Large intestine (tissue), 3 donors: Measurements from ENCODE around the gene WBP2. TPM values are rescaled to one million over a fixed set of nuclear protein-coding genes. Genes with fewer than 3 reads are reported as not detected.
"Not testable (repeated sequence)": the region's sequence is repeated elsewhere in the genome, so short reads cannot be mapped to it uniquely, and the experiment has no call there.

Experiments used
- DNase-seq, 2 donors: peaks; one replicate each; pipeline versions ENCODE4 v3.0.0 to v3.0.0-alpha.2; 2013
- H3K27ac ChIP-seq: one replicate; pipeline ENCODE4 v1.5.1; 2013; ENCODE audit warnings: low read length
- H3K27me3 ChIP-seq: 2 replicates; pipeline ENCODE4 v1.6.1; 2013; ENCODE audit warnings: low read length; ENCODE audit not compliant: control insufficient read depth, insufficient read depth
- H3K36me3 ChIP-seq: 2 replicates; pipeline ENCODE4 v1.6.1; 2013; ENCODE audit warnings: low read length; ENCODE audit not compliant: control insufficient read depth, insufficient read depth
- H3K4me1 ChIP-seq: one replicate; pipeline ENCODE4 v1.6.1; 2013; ENCODE audit warnings: low read length; ENCODE audit not compliant: control insufficient read depth, insufficient read depth
- H3K4me3 ChIP-seq: one replicate; pipeline ENCODE4 v1.5.1; 2013; ENCODE audit warnings: low read length
- H3K9me3 ChIP-seq: one replicate; pipeline ENCODE4 v1.6.1; 2013; ENCODE audit warnings: mild to moderate bottlenecking, low read depth, low read length, moderate library complexity; ENCODE audit not compliant: control insufficient read depth
- WGBS: methylation state at CpG from one replicate; pipeline ENCODE4 v1.1.5; 2013; ENCODE audit warnings: low lambda C conversion rate; ENCODE audit not compliant: insufficient coverage; 5-methylcytosine and 5-hydroxymethylcytosine counted together
- polyA plus RNA-seq: library from polyadenylated mRNA; unstranded; fragments of 120-200 nt; gene quantifications from one replicate; pipeline ENCODE4 v1.2.1, GENCODE V29; 2013

Gene WBP2
- polyA plus RNA-seq, 1 donor: 107 TPM

GRCh38 chr17:75889454-75889853, 34.3 kb upstream of the WBP2 start:
- no peak for DNase-seq
- Histone ChIP-seq H3K4me1 (peaks cover 12% of the 10 kb centered on the region), H3K4me3 (no peak overlapping the region), H3K27me3 (no peaks in the 10 kb centered on the region), H3K27ac (no peak overlapping the region), H3K9me3 (peaks cover 5% of the 10 kb centered on the region), H3K36me3 (peaks cover 30% of the 10 kb centered on the region)
- WGBS: no CpG with 5 or more reads among the region's 6 CpGs

- no peak for DNase-seq
- H3K36me3 ChIP-seq: peaks cover 30% of the 10 kb centered on the region
- H3K4me1 ChIP-seq: peaks cover 12% of the 10 kb centered on the region
- H3K9me3 ChIP-seq: peaks cover 5% of the 10 kb centered on the region
- no CpG with 5 or more reads among the region's 6 CpGs for WGBS
- no peaks in the 10 kb centered on the region for H3K27me3 ChIP-seq
- H3K27ac ChIP-seq: no peak overlapping the region
- no peak overlapping the region for H3K4me3 ChIP-seq
Observed at GRCh38 chr17:75888484-75888883, 33.3 kb upstream of the WBP2 start.

- H3K9me3 ChIP-seq, DNase-seq, H3K27me3 ChIP-seq, H3K4me3 ChIP-seq, H3K4me1 ChIP-seq, H3K27ac ChIP-seq: not testable (repeated sequence)
- WGBS: no CpG with 5 or more reads among the region's 9 CpGs
- peaks cover 16% of the 10 kb centered on the region for H3K36me3 ChIP-seq
Observed at GRCh38 chr17:75885860-75886259, 30.7 kb upstream of the WBP2 start.

DNA sequence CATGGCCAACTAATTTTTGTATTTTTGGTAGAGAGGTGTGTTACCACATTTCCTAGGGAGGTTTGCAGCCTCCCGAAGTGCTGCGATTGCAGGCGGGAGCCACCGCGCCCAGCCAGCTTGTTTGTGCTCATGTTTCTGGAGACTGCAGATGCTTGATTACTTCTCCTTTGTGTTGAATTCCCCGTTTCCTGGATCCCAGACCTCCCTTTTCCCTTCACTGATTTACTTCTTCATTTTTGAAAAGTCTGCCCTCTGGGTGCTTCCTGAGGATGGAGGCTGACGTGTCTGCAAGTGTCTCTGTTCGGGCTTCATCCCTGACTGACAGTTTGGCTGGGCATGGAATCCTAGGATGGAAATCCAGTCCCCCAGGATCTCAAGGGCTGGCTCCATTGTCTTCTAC, 30.3 kb upstream of the WBP2 start:
- Histone ChIP-seq H3K9me3 (no peaks in the 10 kb centered on the region), H3K36me3 (peaks cover 12% of the 10 kb centered on the region), H3K27me3 (no peaks in the 10 kb centered on the region), H3K4me3 (no peak overlapping the region), H3K4me1 (no peaks in the 10 kb centered on the region), H3K27ac (no peak overlapping the region)
- no peak for DNase-seq
- WGBS: 100% methylated on average over 1 of the region's 8 CpGs

DNA sequence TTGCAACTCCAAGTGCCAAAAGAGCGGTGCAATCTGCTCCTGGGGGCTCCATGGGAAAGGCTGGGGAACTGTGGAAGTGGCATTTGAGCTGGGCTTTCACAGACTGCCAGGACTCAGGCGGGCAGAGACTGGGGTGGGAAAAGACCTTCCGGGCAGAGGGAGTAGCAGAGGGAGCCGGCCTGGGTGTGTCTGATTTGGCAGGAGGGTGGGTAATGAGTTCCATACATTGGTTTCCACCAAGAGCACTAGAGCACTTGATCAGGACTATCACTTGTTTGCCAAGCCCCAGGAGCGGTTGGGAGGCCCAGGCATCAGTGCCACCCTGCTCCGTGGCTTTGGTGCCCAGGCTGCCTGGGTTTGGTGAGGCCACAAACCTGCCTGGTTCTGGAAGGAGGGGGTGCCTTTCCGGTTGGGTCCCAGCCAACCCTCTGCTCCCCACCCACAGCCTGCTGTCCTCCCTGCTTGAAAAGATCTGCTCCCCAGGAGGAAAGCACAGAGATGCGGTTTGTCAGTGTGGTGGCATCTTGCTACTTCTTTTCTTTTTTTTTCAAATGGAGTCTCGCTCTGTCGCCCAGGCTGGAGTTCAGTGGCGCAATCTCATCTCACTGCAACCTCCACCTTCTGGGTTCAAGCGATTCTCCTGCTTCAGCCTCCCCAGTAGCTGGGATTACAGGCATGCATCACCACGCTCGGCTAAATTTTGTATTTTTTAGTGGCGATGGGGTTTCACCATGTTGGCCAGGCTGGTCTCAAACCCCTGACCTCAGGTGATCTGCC, 26.7 kb upstream of the WBP2 start:
- no CpG with 5 or more reads among the region's 15 CpGs for whole genome bisulfite sequencing
- Histone ChIP-seq H3K36me3 (no peaks in the 10 kb centered on the region), H3K27ac (no peak overlapping the region), H3K9me3 (no peaks in the 10 kb centered on the region), H3K4me3 (no peak overlapping the region), H3K4me1 (peaks cover 8% of the 10 kb centered on the region), H3K27me3 (peaks cover 7% of the 10 kb centered on the region)
- no peak for DNase-seq

DNA sequence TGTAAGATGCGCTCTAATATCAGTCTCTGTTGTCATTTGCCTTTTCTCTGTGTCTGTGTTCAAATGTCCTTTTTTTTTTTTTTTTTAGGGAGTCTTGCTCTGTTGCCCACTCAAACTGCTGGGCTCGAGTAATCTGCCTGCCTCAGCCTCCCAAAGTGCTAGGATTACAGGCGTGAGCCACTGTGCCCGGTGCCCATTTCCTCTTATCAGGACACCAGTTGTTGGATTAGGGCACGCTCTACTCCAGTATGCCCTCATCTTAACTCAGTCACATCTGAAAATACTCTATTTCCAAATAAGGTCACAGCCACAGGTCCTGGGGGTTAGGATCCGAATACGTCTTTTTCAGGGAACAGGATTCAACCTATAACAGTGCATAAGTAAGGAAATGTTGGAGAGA, 25.1 kb upstream of the WBP2 start:
- H3K36me3 ChIP-seq: peaks cover 3% of the 10 kb centered on the region
- peaks cover 22% of the 10 kb centered on the region for H3K4me1 ChIP-seq
- no CpG with 5 or more reads among the region's 7 CpGs for WGBS
- DNase-seq: no peak
- no peaks in the 10 kb centered on the region for H3K9me3 ChIP-seq
- no peak overlapping the region for H3K4me3 ChIP-seq
- no peak overlapping the region for H3K27ac ChIP-seq
- peaks cover 7% of the 10 kb centered on the region for H3K27me3 ChIP-seq

DNA sequence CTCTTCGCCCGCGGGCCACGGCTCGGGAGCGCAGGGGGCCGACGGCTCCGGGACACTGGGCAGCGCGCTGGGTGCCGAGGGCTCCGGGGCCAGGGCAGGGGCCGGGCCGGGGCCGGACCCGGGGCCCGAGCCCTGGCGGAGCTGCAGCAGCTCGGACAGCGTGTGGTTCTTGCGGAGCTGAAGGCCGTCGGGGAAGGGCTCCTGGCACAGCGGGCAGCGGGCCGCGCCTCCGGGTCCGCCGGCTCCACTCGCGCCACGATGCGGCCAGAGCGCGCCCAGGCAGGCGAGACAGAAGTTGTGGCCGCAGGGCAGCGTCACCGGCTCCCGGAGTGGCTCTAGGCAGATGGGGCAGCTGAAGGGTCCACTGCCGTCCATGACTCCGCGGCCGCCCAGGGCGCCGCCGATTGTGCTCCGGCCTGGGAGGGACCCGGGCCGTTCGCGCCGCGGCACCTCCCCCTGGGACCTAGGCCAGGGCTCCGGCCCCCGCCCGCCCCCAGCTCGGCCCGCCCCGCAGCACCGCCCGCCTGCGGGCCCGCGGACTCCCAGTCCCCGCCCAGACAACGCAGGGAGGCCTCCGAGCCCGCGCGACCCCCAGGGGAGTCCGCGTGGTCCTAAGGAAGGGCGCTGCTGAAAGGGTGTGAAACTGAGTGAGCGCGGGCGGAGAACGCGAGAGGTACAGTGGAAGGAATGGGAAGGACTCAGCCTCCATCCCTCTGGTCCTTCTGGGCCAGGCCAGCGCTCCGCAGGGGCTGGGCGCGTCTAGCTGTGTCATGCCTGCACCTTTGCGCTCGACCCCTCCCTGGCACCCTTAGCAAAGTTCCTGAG, 23.3 kb upstream of the WBP2 start, which contains the start of gene TRIM47:
Gene TRIM47 (minus strand): TSS at position 408 of the 825 bp plus-strand sequence. CDS start 33 bp downstream, at position 375.
- Histone ChIP-seq H3K27ac (peak within 1 kb of the TSS; percentile 70), H3K4me1 (peaks cover 22% of the 10 kb centered on the region), H3K36me3 (peaks cover 13% of the 10 kb centered on the region), H3K9me3 (no peaks in the 10 kb centered on the region), H3K4me3 (peak within 1 kb of the TSS; percentile 56), H3K27me3 (peaks cover 7% of the 10 kb centered on the region)
- whole genome bisulfite sequencing: no CpG with 5 or more reads among the region's 87 CpGs
- DNase-seq: peak in 1 of 2 donors; percentile 64

DNA sequence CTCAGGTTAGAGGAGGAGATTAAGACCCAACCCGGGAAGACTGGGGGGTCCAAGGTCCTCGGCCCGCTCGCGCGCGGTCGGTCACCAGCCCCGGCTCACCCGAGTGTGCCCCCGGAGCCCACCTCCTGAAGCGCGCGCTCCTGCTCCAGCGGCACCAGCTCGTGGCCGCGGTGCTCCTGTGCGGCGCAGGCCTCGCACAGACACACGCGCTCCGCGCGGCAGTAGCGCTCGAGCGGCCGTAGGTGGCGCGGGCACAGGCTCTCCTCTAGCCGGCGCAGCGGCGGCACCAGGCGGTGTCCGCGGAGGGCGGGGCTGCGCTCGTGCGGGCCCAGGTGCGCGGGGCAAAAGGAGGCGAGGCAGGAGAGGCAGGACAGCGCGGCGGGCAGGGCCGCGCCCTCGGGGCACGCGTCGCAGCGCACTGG, 22.6 kb upstream of the WBP2 start:
- H3K27me3 ChIP-seq: peaks cover 7% of the 10 kb centered on the region
- H3K9me3 ChIP-seq: no peaks in the 10 kb centered on the region
- peak overlapping the region; percentile 56 for H3K4me3 ChIP-seq
- WGBS: no CpG with 5 or more reads among the region's 56 CpGs
- H3K27ac ChIP-seq: peak overlapping the region; percentile 70
- peaks cover 13% of the 10 kb centered on the region for H3K36me3 ChIP-seq
- peaks cover 26% of the 10 kb centered on the region for H3K4me1 ChIP-seq
- peak; percentile 75 to 85 for DNase-seq

GRCh38 chr17:75876938-75877751, 22.0 kb upstream of the WBP2 start:
- H3K27me3 ChIP-seq: peaks cover 7% of the 10 kb centered on the region
- peaks cover 31% of the 10 kb centered on the region for H3K4me1 ChIP-seq
- WGBS: 60% methylated on average over 1 of the region's 41 CpGs
- peak overlapping the region; percentile 70 for H3K27ac ChIP-seq
- peak; percentile 71 to 77 for DNase-seq
- no peaks in the 10 kb centered on the region for H3K9me3 ChIP-seq
- peak overlapping the region; percentile 56 for H3K4me3 ChIP-seq
- peaks cover 13% of the 10 kb centered on the region for H3K36me3 ChIP-seq
